ENCODE measurements around the gene MYO5C.
A peak's percentile ranks its signal among the peaks of the same experiment; 100 is the strongest.
"Not testable (repeated sequence)": the region's sequence is repeated elsewhere in the genome, so short reads cannot be mapped to it uniquely, and the experiment has no call there.

The MYO5C gene

GRCh38 chr15:52200831-52201365 lies 94.7 kb downstream of the MYO5C start:
- peak; percentile 27 for FAIRE-seq

GRCh38 chr15:52199271-52199670 lies 96.3 kb downstream of the MYO5C start:
- FAIRE-seq, result no peak

- no peak for FAIRE-seq
These were observed 98.7 kb downstream of the MYO5C start for GRCh38 chr15:52196891-52197290.

- FAIRE-seq, result no peak
These were observed 101.8 kb downstream of the MYO5C start for GRCh38 chr15:52193791-52194190.

- FAIRE-seq, result no peak
These were observed 102.3 kb downstream of the MYO5C start for GRCh38 chr15:52193321-52193720.

GRCh38 chr15:52191207-52191606 lies 104.4 kb downstream of the MYO5C start, which contains the start of gene GNB5:
GNB5 (minus strand) TSS chr15:52191392; CDS start chr15:52184676, 6,716 bp downstream.
- no peak for FAIRE-seq

GRCh38 chr15:52186651-52187486 lies 108.7 kb downstream of the MYO5C start:
- FAIRE-seq, result no peak

GRCh38 chr15:52185151-52185561 lies 110.4 kb downstream of the MYO5C start:
- FAIRE-seq, result no peak

- no peak for FAIRE-seq
These were observed 110.9 kb downstream of the MYO5C start for GRCh38 chr15:52184721-52185120.

GRCh38 chr15:52183562-52184173 lies 111.9 kb downstream of the MYO5C start:
- FAIRE-seq, result peak; percentile 84

- no peak for FAIRE-seq
These were observed 113.4 kb downstream of the MYO5C start for GRCh38 chr15:52181938-52182780.

GRCh38 chr15:52180851-52181450 lies 114.7 kb downstream of the MYO5C start:
- no peak for FAIRE-seq

GRCh38 chr15:52180196-52180835 lies 115.3 kb downstream of the MYO5C start:
- no peak for FAIRE-seq

GRCh38 chr15:52179278-52180195 lies 116.1 kb downstream of the MYO5C start:
- peak; percentile 46 for FAIRE-seq

GRCh38 chr15:52178765-52179164 lies 116.8 kb downstream of the MYO5C start:
- FAIRE-seq, result no peak

GRCh38 chr15:52172869-52173268 lies 122.7 kb downstream of the MYO5C start:
- FAIRE-seq, result no peak

- FAIRE-seq, result no peak
These were observed 123.8 kb downstream of the MYO5C start for GRCh38 chr15:52171807-52172206.

- FAIRE-seq, result no peak
These were observed 124.2 kb downstream of the MYO5C start for GRCh38 chr15:52171386-52171785.

- FAIRE-seq, result not testable (repeated sequence)
These were observed 125.4 kb downstream of the MYO5C start for GRCh38 chr15:52170199-52170598.

- FAIRE-seq, result not testable (repeated sequence)
These were observed 130.0 kb downstream of the MYO5C start for GRCh38 chr15:52165494-52166131.

Measured in G401.6 (cell line).